Measurements from ENCODE around the gene WDR89. TPM values are rescaled to one million over a fixed set of nuclear protein-coding genes. Genes with fewer than 3 reads are reported as not detected.

The WDR89 gene
- total and polyA plus RNA-seq, 9 of the 15 experiments (the other 6 are each of a cell fraction or from before 2014, with no cell fraction given) = 9.3 to 25.6 (median 16.2) TPM

DNA sequence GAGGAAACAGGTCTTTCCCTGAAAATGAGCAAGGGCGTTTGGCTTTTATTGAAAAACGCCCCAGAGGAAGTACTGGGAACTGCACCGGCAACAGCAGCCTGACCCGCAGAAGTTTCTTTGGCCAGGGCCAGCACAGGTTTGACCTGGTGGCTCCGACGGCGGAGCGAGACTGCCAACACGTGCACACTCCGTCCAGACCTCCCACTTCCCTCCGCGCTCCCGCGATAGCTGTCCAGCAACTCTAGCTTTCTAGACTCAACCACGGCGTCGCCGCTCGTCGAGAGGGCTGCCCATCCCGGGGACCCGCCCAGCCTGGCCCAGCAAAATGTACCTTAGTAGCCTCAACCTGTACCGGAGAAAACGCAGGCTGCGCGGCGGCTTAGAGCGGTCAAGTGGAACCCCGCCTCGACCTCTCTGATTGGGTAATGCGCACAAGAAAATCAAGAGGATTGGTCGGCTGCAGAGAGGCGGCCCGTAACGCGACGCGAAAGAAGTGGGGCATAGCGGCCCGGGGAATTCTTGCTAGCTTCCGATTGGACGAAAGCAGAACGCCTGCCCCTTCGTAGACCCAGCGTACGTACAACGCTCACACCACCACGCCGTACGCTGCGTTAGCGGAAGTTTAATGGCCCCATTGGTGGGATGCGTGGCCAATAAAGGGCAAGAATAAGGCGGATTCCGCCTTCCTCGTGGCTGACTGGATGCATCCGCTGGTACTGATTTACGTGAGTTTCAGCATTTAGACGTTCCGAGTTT, at the start of gene WDR89 (continued):
- TF ChIP-seq SREBF1 (IDR thresholded peaks at IDR 0.05; ENCODE audit: borderline replicate concordance, low read depth, low read length) (0 out of 2 replicates have a peak, but pooled peaks have one; percentile 29), ZNF830 (CRISPR knock-in tag; IDR thresholded peaks at IDR 0.05) (no peak), CREM (IDR thresholded peaks at IDR 0.05; ENCODE audit: low read depth) (peak; percentile 85), TGIF2 (CRISPR knock-in tag; IDR thresholded peaks at IDR 0.05) (no peak), THRAP3 (IDR thresholded peaks at IDR 0.05; ENCODE audit: borderline replicate concordance) (no peak), ATF7 (IDR thresholded peaks at IDR 0.05) (peak; percentile 41; the same call in 1 of the 2 replicates), ZNF311 (CRISPR knock-in tag; IDR thresholded peaks at IDR 0.05) (no peak), SIN3A (IDR thresholded peaks at IDR 0.05; ENCODE audit: borderline replicate concordance in 2 of 2, control insufficient read depth in 1 of 2, low read depth in 2 of 2, low read length in 2 of 2) (peak in 1 of 2 experiments; percentile 68; a peak in 1 of 4 replicates), HIVEP1 (CRISPR knock-in tag; IDR thresholded peaks at IDR 0.05) (no peak), ZNF780A (CRISPR knock-in tag; IDR thresholded peaks at IDR 0.05) (no peak)
- TF ChIP-seq, protein P1, sequence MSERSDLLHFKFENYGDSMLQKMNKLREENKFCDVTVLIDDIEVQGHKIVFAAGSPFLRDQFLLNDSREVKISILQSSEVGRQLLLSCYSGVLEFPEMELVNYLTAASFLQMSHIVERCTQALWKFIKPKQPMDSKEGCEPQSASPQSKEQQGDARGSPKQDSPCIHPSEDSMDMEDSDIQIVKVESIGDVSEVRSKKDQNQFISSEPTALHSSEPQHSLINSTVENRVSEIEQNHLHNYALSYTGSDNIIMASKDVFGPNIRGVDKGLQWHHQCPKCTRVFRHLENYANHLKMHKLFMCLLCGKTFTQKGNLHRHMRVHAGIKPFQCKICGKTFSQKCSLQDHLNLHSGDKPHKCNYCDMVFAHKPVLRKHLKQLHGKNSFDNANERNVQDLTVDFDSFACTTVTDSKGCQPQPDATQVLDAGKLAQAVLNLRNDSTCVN (CRISPR knock-in tag; IDR thresholded peaks at IDR 0.05) = no peak
- TF ChIP-seq, protein P2, sequence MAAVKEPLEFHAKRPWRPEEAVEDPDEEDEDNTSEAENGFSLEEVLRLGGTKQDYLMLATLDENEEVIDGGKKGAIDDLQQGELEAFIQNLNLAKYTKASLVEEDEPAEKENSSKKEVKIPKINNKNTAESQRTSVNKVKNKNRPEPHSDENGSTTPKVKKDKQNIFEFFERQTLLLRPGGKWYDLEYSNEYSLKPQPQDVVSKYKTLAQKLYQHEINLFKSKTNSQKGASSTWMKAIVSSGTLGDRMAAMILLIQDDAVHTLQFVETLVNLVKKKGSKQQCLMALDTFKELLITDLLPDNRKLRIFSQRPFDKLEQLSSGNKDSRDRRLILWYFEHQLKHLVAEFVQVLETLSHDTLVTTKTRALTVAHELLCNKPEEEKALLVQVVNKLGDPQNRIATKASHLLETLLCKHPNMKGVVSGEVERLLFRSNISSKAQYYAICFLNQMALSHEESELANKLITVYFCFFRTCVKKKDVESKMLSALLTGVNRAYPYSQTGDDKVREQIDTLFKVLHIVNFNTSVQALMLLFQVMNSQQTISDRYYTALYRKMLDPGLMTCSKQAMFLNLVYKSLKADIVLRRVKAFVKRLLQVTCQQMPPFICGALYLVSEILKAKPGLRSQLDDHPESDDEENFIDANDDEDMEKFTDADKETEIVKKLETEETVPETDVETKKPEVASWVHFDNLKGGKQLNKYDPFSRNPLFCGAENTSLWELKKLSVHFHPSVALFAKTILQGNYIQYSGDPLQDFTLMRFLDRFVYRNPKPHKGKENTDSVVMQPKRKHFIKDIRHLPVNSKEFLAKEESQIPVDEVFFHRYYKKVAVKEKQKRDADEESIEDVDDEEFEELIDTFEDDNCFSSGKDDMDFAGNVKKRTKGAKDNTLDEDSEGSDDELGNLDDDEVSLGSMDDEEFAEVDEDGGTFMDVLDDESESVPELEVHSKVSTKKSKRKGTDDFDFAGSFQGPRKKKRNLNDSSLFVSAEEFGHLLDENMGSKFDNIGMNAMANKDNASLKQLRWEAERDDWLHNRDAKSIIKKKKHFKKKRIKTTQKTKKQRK (IDR thresholded peaks at IDR 0.05; ENCODE audit: borderline replicate concordance, low read depth, low read length) = no peak
- TF ChIP-seq, protein P3, sequence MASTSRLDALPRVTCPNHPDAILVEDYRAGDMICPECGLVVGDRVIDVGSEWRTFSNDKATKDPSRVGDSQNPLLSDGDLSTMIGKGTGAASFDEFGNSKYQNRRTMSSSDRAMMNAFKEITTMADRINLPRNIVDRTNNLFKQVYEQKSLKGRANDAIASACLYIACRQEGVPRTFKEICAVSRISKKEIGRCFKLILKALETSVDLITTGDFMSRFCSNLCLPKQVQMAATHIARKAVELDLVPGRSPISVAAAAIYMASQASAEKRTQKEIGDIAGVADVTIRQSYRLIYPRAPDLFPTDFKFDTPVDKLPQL (IDR thresholded peaks at IDR 0.05; ENCODE audit: extremely low read depth, insufficient read length) = peak; percentile 34
- TF ChIP-seq, protein P4, sequence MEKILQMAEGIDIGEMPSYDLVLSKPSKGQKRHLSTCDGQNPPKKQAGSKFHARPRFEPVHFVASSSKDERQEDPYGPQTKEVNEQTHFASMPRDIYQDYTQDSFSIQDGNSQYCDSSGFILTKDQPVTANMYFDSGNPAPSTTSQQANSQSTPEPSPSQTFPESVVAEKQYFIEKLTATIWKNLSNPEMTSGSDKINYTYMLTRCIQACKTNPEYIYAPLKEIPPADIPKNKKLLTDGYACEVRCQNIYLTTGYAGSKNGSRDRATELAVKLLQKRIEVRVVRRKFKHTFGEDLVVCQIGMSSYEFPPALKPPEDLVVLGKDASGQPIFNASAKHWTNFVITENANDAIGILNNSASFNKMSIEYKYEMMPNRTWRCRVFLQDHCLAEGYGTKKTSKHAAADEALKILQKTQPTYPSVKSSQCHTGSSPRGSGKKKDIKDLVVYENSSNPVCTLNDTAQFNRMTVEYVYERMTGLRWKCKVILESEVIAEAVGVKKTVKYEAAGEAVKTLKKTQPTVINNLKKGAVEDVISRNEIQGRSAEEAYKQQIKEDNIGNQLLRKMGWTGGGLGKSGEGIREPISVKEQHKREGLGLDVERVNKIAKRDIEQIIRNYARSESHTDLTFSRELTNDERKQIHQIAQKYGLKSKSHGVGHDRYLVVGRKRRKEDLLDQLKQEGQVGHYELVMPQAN (IDR thresholded peaks at IDR 0.05; ENCODE audit: borderline replicate concordance) = peak; percentile 72; the same call in 1 of the 2 replicates
- TF ChIP-seq, protein P5, sequence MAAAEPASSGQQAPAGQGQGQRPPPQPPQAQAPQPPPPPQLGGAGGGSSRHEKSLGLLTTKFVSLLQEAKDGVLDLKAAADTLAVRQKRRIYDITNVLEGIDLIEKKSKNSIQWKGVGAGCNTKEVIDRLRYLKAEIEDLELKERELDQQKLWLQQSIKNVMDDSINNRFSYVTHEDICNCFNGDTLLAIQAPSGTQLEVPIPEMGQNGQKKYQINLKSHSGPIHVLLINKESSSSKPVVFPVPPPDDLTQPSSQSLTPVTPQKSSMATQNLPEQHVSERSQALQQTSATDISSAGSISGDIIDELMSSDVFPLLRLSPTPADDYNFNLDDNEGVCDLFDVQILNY (CRISPR knock-in tag; IDR thresholded peaks at IDR 0.05) = no peak
